ENCODE measurements around the gene DRC3. TPM values are rescaled to one million over a fixed set of nuclear protein-coding genes. Genes with fewer than 3 reads are reported as not detected.
"Not testable (repeated sequence)": the region's sequence is repeated elsewhere in the genome, so short reads cannot be mapped to it uniquely, and the experiment has no call there.

The DRC3 gene
- total RNA-seq, 1 experiment from 2014 or later: 1.0 TPM

- H3K27me3 ChIP-seq (replicated peaks; ENCODE audit: insufficient read depth, low read depth, low read length, poor library complexity): no peaks in the 10 kb centered on the region
- H3K9me3 ChIP-seq (ENCODE audit: low read depth, low read length, poor library complexity, severe bottlenecking): no peaks in the 10 kb centered on the region
- POLR2A ChIA-PET (ENCODE audit: low non-redundant PET): no interaction called here
- no peak for DNase-seq (ENCODE audit: low spot score)
- H3K4me1 ChIP-seq (ENCODE audit: insufficient read depth, low read length, poor library complexity, severe bottlenecking): peaks cover 49% of the 10 kb centered on the region
- CTCF ChIA-PET: no interaction called here
- H3K4me3 ChIP-seq (ENCODE audit: low read depth, low read length, poor library complexity, severe bottlenecking): no peak overlapping the region
- no TSS peak for BruUV-seq (replicated peaks)
- TF ChIP-seq, protein P1, sequence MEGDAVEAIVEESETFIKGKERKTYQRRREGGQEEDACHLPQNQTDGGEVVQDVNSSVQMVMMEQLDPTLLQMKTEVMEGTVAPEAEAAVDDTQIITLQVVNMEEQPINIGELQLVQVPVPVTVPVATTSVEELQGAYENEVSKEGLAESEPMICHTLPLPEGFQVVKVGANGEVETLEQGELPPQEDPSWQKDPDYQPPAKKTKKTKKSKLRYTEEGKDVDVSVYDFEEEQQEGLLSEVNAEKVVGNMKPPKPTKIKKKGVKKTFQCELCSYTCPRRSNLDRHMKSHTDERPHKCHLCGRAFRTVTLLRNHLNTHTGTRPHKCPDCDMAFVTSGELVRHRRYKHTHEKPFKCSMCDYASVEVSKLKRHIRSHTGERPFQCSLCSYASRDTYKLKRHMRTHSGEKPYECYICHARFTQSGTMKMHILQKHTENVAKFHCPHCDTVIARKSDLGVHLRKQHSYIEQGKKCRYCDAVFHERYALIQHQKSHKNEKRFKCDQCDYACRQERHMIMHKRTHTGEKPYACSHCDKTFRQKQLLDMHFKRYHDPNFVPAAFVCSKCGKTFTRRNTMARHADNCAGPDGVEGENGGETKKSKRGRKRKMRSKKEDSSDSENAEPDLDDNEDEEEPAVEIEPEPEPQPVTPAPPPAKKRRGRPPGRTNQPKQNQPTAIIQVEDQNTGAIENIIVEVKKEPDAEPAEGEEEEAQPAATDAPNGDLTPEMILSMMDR (conservative IDR thresholded peaks at IDR 0.05; ENCODE audit: low read depth, low read length): no peak
- TF ChIP-seq EZH2 (IDR thresholded peaks at IDR 0.05; ENCODE audit: borderline replicate concordance, low read depth, low read length, poor library complexity, severe bottlenecking): no peak
- H3K27ac ChIP-seq (ENCODE audit: low read depth, low read length, poor library complexity, severe bottlenecking): no peak overlapping the region
- no peaks in the 10 kb centered on the region for H3K36me3 ChIP-seq (ENCODE audit: insufficient read depth, low read length, poor library complexity, severe bottlenecking)
- intact Hi-C loops (cut with micrococcal nuclease; ENCODE audit: unreplicated experiment): no loop called here
These were observed 34.1 kb upstream of the DRC3 start for GRCh38 chr17:17938388-17939107.

DNA sequence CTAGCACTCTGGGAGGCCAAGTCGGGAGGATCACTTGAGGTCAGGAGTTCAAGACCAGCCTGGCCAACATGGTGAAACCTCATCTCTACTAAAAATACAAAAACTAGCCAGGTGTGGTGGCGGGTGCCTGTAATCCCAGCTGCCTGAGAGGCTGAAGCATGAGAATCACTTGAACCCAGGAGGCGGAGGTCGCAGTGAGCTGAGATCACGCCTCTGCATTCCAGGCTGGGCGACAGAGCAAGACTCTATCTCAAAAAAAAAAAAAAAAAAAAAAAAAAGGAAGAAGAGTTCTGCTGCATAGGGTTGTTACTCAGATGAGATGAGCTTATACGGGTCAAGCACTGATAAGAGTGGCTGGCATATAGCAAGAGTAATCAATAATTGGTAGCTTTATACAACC, 32.7 kb upstream of the DRC3 start:
- H3K4me3 ChIP-seq (ENCODE audit: low read depth, low read length, poor library complexity, severe bottlenecking); H3K36me3 ChIP-seq (ENCODE audit: insufficient read depth, low read length, poor library complexity, severe bottlenecking); intact Hi-C loops (cut with micrococcal nuclease; ENCODE audit: unreplicated experiment); DNase-seq (ENCODE audit: low spot score); BruUV-seq (replicated peaks); H3K27ac ChIP-seq (ENCODE audit: low read depth, low read length, poor library complexity, severe bottlenecking); CTCF ChIA-PET; H3K9me3 ChIP-seq (ENCODE audit: low read depth, low read length, poor library complexity, severe bottlenecking); H3K27me3 ChIP-seq (replicated peaks; ENCODE audit: insufficient read depth, low read depth, low read length, poor library complexity): not testable (repeated sequence)
- POLR2A ChIA-PET (ENCODE audit: low non-redundant PET): interaction anchor here (0.7 kb wide), 1 partner anchor 166 kb away, joined by 10 read pairs; no protein-coding TSS in a partner anchor
- peaks cover 56% of the 10 kb centered on the region for H3K4me1 ChIP-seq (ENCODE audit: insufficient read depth, low read length, poor library complexity, severe bottlenecking)

- POLR2A ChIA-PET (ENCODE audit: low non-redundant PET): interaction anchor here (0.7 kb wide), 1 partner anchor 166 kb away, joined by 10 read pairs; no protein-coding TSS in a partner anchor
- CTCF ChIA-PET: no interaction called here
- H3K27me3 ChIP-seq (replicated peaks; ENCODE audit: insufficient read depth, low read depth, low read length, poor library complexity): no peaks in the 10 kb centered on the region
- H3K4me3 ChIP-seq (ENCODE audit: low read depth, low read length, poor library complexity, severe bottlenecking): no peak overlapping the region
- no peaks in the 10 kb centered on the region for H3K9me3 ChIP-seq (ENCODE audit: low read depth, low read length, poor library complexity, severe bottlenecking)
- peak; percentile 59 for DNase-seq (ENCODE audit: low spot score)
- H3K4me1 ChIP-seq (ENCODE audit: insufficient read depth, low read length, poor library complexity, severe bottlenecking): peaks cover 54% of the 10 kb centered on the region
- no peak for TF ChIP-seq EZH2 (IDR thresholded peaks at IDR 0.05; ENCODE audit: borderline replicate concordance, low read depth, low read length, poor library complexity, severe bottlenecking)
- TF ChIP-seq, protein P1 (conservative IDR thresholded peaks at IDR 0.05; ENCODE audit: low read depth, low read length): no peak
- H3K27ac ChIP-seq (ENCODE audit: low read depth, low read length, poor library complexity, severe bottlenecking): no peak overlapping the region
- BruUV-seq (replicated peaks): no TSS peak
- intact Hi-C loops (cut with micrococcal nuclease; ENCODE audit: unreplicated experiment): no loop called here
- no peaks in the 10 kb centered on the region for H3K36me3 ChIP-seq (ENCODE audit: insufficient read depth, low read length, poor library complexity, severe bottlenecking)
These were observed 32.2 kb upstream of the DRC3 start for GRCh38 chr17:17940441-17940911.

GRCh38 chr17:17941015-17941414, 31.6 kb upstream of the DRC3 start:
- H3K27ac ChIP-seq (ENCODE audit: low read depth, low read length, poor library complexity, severe bottlenecking): no peak overlapping the region

More at GRCh38 chr17:17941015-17941414, 31.6 kb upstream of the DRC3 start:
- no peaks in the 10 kb centered on the region for H3K36me3 ChIP-seq (ENCODE audit: insufficient read depth, low read length, poor library complexity, severe bottlenecking)
- intact Hi-C loops (cut with micrococcal nuclease; ENCODE audit: unreplicated experiment): no loop called here
- CTCF ChIA-PET: no interaction called here
- BruUV-seq (replicated peaks): no TSS peak
- H3K9me3 ChIP-seq (ENCODE audit: low read depth, low read length, poor library complexity, severe bottlenecking): no peaks in the 10 kb centered on the region
- H3K4me1 ChIP-seq (ENCODE audit: insufficient read depth, low read length, poor library complexity, severe bottlenecking): peaks cover 50% of the 10 kb centered on the region
- POLR2A ChIA-PET (ENCODE audit: low non-redundant PET): no interaction called here
- H3K27me3 ChIP-seq (replicated peaks; ENCODE audit: insufficient read depth, low read depth, low read length, poor library complexity): no peaks in the 10 kb centered on the region
- no peak for DNase-seq (ENCODE audit: low spot score)
- H3K4me3 ChIP-seq (ENCODE audit: low read depth, low read length, poor library complexity, severe bottlenecking): no peak overlapping the region
- TF ChIP-seq EZH2 (IDR thresholded peaks at IDR 0.05; ENCODE audit: borderline replicate concordance, low read depth, low read length, poor library complexity, severe bottlenecking): no peak
- TF ChIP-seq, protein P1 (conservative IDR thresholded peaks at IDR 0.05; ENCODE audit: low read depth, low read length): no peak
